ENCODE data around the gene TMEM121B. TPM values are rescaled to one million over a fixed set of nuclear protein-coding genes. Genes with fewer than 3 reads are reported as not detected.

TMEM121B gene
- total RNA-seq, 2 donors from 2014 or later, result 0.05 to 0.10 TPM

GRCh38 chr22:17143826-17144225, 22.7 kb upstream of the TMEM121B start:
- Mint-ChIP-seq H3K27ac (peak overlapping the region in 1 of 2 donors; percentile 42), H3K9me3 (no peaks in the 10 kb centered on the region), H3K36me3 (peaks cover 7 to 18% of the 10 kb centered on the region in 2 donors)
- DNase-seq (ENCODE audit: low spot score in 2 of 2) (no peak), ATAC-seq (no peak)

DNA sequence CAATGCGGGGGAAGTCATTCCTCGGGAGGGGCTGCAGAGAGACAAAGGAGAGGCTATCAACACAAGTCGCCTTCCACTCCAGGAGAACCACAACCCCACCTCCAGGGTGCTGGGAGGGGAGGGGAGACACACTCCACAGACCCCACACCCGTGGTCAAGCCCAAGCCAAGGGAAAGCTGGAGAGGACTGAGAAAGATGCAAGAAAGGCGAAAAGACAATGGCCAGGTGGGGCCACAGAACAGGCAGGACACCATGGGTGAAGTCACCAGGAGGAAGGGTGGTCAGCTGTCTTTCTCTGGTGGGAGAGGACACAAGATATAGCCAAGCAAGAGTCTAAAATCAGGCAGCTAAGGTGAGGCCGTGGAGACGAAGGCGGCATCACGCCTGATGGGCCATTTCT, 21.9 kb upstream of the TMEM121B start:
- no peak for ATAC-seq
- Mint-ChIP-seq H3K27ac (peak overlapping the region in 1 of 2 donors; percentile 90), H3K9me3 (no peaks in the 10 kb centered on the region), H3K36me3 (peaks cover 7 to 18% of the 10 kb centered on the region in 2 donors)
- no peak for DNase-seq (ENCODE audit: low spot score in 2 of 2)

DNA sequence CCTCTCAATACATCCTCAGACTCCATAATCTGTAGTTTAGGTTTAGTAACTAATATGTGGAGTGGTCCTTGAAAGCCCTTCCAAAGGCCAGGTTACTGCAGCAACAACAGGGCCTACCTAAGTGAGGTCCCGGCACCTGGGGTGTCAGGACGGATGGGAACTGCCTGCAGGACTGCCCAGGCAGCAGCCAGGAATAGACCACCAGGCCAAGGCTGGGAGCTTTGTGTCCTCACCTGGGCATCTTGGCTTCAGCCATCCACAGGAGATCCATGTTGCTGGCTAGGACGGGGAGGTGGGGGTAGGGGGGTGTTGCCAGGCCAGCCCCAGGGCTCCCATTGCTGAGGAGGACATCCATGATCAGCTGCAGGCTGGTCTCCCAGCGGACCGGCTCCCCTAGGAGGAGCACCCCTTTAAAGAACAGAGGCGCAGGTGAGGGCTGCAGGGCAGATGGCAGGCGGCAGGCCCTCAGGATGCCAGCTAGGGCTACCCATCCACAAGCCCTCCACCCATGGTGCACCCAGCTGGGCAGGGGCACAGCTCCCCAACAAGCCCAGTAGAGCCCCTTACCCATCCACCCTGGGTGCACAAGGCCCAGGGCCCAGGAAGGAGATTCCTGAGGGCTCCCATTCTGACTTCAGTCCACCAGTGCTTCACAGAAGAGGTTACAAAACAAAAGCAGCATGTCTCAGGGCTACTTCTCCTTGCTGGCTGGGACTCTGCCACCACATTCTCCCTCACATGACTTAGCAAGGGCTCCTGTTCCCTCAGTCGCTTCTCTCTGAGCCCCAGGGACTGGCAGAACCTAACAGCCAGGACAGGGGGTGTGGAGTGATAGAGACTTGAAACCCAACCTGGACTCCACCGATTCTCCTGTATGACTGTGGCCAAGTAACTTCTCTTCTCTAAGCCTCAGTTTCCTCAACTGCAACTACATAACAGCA, 19.9 kb upstream of the TMEM121B start:
- DNase-seq (ENCODE audit: low spot score in 2 of 2), result no peak
- Mint-ChIP-seq H3K27ac (no peak overlapping the region), H3K9me3 (no peaks in the 10 kb centered on the region), H3K36me3 (peaks cover 0 to 11% of the 10 kb centered on the region in 2 donors)
- no peak for ATAC-seq

DNA sequence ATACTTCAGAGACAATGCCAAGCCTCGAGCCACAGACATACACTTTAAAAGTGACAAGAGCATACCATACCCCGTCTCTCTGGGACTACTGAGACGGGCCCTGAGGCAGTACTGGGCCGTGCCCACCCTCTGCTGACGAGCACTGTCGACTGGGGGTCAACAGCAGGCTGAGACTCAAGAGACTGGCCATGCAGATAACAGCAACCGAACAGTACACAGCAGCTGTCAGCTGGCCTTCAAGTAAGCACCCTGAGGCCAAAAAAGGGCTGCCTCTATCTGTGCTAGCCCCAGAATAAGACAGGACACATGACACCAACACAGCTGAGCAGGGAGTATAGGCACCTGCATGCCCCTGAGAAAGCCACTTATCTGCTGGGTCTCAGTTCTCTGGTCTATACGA, 18.9 kb upstream of the TMEM121B start:
- no peak overlapping the region for H3K27ac Mint-ChIP-seq
- H3K36me3 Mint-ChIP-seq, result peaks cover 0 to 11% of the 10 kb centered on the region in 2 donors
- ATAC-seq, result no peak
- no peak for DNase-seq (ENCODE audit: low spot score in 2 of 2)
- H3K9me3 Mint-ChIP-seq, result no peaks in the 10 kb centered on the region

DNA sequence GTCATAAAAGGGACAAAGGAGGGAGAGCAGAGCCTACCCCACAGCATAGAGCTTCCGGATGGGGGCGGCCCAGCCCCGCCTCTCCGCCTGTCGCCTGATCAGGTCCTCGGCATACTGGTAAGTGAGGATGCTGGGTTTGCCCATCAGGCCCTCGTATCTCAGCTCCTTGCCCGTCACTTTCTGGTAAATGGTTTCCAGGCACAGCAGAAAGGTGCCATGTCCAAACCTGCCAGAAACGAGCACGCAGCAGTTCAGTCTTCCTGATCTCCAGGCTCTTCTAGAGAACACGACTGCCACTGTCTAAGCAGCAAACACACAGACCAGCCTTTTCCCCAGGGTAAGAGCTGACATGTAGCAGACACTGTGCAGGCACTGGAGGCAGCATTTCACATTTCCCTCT, 17.4 kb upstream of the TMEM121B start:
- ATAC-seq, result no peak
- Mint-ChIP-seq H3K27ac (no peak overlapping the region), H3K9me3 (no peaks in the 10 kb centered on the region), H3K36me3 (peaks cover 0 to 9% of the 10 kb centered on the region in 2 donors)
- DNase-seq (ENCODE audit: low spot score in 2 of 2), result no peak

DNA sequence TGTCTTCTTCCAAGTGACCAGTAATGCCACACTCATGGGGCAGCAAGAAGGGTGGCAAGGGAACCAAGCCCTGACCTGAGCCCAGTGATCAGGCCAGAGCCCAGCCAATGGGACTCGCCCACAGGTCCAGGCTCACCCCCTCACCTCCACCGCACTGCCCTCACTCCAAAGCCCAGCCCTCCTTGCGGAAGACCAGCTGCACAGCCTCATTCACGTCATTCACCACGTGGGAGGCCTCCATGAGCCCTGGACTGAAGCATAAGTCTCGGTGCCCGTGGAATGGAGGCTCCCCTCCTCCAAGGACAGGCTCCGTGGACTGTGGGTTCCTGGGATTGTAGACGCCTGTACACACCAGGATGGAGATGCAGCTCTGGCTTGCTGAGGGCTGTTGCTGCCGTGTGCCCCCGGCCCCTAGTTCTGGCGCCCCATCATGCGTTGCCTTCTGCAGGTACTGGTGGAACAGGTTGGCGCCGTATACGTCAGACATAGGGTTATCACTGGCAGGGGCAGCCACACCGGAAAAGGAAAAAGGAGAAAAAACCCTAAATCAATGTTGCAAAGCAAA, 16.8 kb upstream of the TMEM121B start:
- ATAC-seq, result no peak
- H3K27ac Mint-ChIP-seq, result no peak overlapping the region
- H3K9me3 Mint-ChIP-seq, result no peaks in the 10 kb centered on the region
- DNase-seq (ENCODE audit: low spot score in 2 of 2), result no peak
- H3K36me3 Mint-ChIP-seq, result peaks cover 0 to 3% of the 10 kb centered on the region in 2 donors

DNA sequence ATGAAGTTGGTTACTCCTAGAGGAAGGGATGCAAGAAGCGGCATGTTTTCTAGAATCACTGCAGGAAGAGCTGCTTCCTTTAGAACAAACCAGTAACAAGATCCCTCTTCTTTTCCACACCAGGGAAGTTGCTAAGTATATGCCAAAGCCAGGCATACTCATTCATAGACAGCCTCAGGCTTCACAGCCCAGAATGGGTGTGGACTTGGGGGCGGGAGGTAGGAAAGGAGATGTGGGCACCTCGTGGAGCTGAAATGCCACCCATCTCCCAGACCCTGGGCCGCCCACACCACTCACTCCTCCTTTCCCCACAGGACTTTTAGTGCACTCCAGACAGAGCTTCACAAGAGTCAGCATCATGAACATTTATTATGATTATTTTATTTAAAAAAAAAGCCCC, 16.0 kb upstream of the TMEM121B start:
- ATAC-seq, result no peak
- H3K36me3 Mint-ChIP-seq, result no peaks in the 10 kb centered on the region
- H3K27ac Mint-ChIP-seq, result peak overlapping the region in 1 of 2 donors; percentile 89

DNA sequence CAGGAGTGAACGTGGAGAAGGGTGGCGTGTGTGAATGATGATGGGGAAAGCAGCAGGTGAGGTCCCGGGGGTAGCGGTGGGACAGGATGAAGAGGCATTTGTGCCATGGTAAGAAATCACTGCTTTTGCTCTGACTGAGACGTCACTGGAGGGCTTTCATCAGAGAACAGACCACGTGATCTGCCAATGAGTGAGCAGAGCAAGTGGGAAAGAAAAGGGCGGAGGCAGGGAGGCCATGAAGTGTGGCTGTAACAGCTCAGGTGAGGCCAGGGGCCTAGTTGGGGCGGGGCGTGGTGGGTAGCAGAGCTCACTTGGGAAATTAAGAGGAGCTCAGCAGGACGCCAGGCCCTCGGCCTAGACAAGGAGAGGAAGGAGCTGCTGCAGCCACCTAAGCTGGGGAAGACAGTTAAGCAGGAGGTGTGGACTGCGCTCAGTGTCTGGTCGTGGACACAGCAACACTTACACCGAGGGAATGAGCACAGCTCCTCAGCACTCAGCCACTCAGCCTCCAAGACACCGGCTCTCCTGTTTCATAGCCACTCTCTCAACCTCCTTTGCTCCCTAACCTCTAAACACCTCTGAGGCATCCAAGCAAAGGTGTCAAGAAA, 14.1 kb upstream of the TMEM121B start:
- no peak for ATAC-seq
- H3K27ac Mint-ChIP-seq, result no peak overlapping the region
- no peaks in the 10 kb centered on the region for H3K36me3 Mint-ChIP-seq
- no peaks in the 10 kb centered on the region for H3K9me3 Mint-ChIP-seq
- DNase-seq (ENCODE audit: low spot score in 2 of 2), result no peak

More for the DNA sequence above, 16.0 kb upstream of the TMEM121B start:
- no peaks in the 10 kb centered on the region for H3K9me3 Mint-ChIP-seq
- no peak for DNase-seq (ENCODE audit: low spot score in 2 of 2)

- no peak for ATAC-seq
- Mint-ChIP-seq H3K36me3 (no peaks in the 10 kb centered on the region), H3K27ac (no peak overlapping the region), H3K9me3 (no peaks in the 10 kb centered on the region)
- no peak for DNase-seq (ENCODE audit: low spot score in 2 of 2)
Observed at GRCh38 chr22:17133137-17133536, 12.0 kb upstream of the TMEM121B start.

- no peak overlapping the region for H3K27ac Mint-ChIP-seq
- DNase-seq (ENCODE audit: low spot score in 2 of 2) (no peak), ATAC-seq (no peak)
Observed at GRCh38 chr22:17132112-17132511, 11.0 kb upstream of the TMEM121B start.

GRCh38 chr22:17131686-17132085, 10.5 kb upstream of the TMEM121B start:
- no peaks in the 10 kb centered on the region for H3K9me3 Mint-ChIP-seq
- no peaks in the 10 kb centered on the region for H3K36me3 Mint-ChIP-seq
- peak overlapping the region in 1 of 2 donors; percentile 29 for H3K27ac Mint-ChIP-seq
- ATAC-seq (no peak), DNase-seq (ENCODE audit: low spot score in 2 of 2) (no peak)

More at GRCh38 chr22:17132112-17132511, 11.0 kb upstream of the TMEM121B start:
- Mint-ChIP-seq H3K36me3 (no peaks in the 10 kb centered on the region), H3K9me3 (no peaks in the 10 kb centered on the region)

- ATAC-seq (peak in 1 of 2 donors; percentile 97), DNase-seq (ENCODE audit: low spot score in 2 of 2) (no peak)
- Mint-ChIP-seq H3K27ac (no peak overlapping the region), H3K36me3 (no peaks in the 10 kb centered on the region), H3K9me3 (no peaks in the 10 kb centered on the region)
Observed at GRCh38 chr22:17130199-17130598, 9.0 kb upstream of the TMEM121B start.

DNA sequence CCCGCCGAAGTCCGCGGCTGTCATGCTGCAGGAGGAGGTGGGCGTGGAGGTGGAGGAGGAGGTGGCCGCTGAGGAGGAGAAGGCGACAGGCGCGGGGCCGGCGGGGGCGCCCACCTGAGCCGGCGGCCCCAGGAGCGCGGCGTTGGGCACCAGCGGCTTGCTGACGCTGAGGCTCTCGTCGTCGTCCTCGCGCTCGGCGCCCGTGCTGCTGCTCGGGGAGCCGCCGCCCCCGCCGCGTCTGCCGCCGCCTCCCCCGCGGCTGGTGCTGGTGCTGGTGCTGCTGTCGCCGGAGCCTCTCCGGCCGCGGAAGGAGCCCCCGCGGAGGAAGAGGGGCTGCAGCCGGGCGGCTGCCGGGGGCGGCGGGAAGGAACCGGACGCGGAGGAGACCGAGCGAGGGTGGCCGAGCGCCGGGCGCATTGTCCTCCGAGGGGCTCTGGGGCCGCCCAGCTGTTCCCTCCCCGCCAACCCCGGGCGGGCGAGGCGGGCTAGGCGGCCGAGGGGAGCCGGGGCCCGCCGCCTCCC, 388 bp downstream of the TMEM121B start:
- Mint-ChIP-seq H3K9me3 (no peaks in the 10 kb centered on the region), H3K27ac (no peak overlapping the region), H3K36me3 (peaks cover 0 to 8% of the 10 kb centered on the region in 2 donors)
- no peak for DNase-seq (ENCODE audit: low spot score in 2 of 2)
- peak in 1 of 2 donors; percentile 39 for ATAC-seq

GRCh38 chr22:17120281-17120680, 879 bp downstream of the TMEM121B start:
- Mint-ChIP-seq H3K36me3 (peaks cover 0 to 8% of the 10 kb centered on the region in 2 donors), H3K27ac (no peak overlapping the region), H3K9me3 (no peaks in the 10 kb centered on the region)
- DNase-seq (ENCODE audit: low spot score in 2 of 2) (peak in 1 of 2 donors; percentile 66), ATAC-seq (peak; percentile 35 to 67)

- DNase-seq (ENCODE audit: low spot score in 2 of 2), result no peak
- Mint-ChIP-seq H3K36me3 (peaks cover 0 to 8% of the 10 kb centered on the region in 2 donors), H3K9me3 (no peaks in the 10 kb centered on the region), H3K27ac (no peak overlapping the region)
- ATAC-seq, result peak in 1 of 2 donors; percentile 8
Observed at GRCh38 chr22:17119481-17120202, 1.5 kb downstream of the TMEM121B start.

DNA sequence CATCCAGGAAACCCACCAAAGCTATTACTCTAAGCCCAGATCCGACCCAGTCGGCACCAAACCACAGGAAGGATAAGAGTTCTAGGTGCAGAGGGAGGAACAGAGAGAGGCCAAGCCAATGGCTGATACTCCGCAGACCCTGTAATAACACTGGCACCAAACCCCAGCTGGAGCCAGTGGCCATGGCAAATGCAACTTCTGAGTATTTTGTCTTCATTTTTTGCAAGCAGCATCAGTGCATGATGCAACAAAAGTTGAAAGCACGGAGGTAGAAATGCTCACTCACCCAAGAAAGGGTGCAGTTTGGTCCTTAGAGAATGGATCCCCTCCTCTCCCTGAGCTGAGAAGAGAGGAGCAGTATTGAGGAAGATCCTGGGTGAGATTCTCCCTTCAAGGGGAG, 2.8 kb downstream of the TMEM121B start:
- no peak for ATAC-seq
- no peak for DNase-seq (ENCODE audit: low spot score in 2 of 2)
- peak overlapping the region in 1 of 2 donors; percentile 75 for H3K27ac Mint-ChIP-seq
- peaks cover 0 to 8% of the 10 kb centered on the region in 2 donors for H3K36me3 Mint-ChIP-seq
- no peaks in the 10 kb centered on the region for H3K9me3 Mint-ChIP-seq
